ENCODE measurements around the gene LLGL2.
"Not testable (repeated sequence)": the region's sequence is repeated elsewhere in the genome, so short reads cannot be mapped to it uniquely, and the experiment has no call there.

LLGL2 gene, protein sequence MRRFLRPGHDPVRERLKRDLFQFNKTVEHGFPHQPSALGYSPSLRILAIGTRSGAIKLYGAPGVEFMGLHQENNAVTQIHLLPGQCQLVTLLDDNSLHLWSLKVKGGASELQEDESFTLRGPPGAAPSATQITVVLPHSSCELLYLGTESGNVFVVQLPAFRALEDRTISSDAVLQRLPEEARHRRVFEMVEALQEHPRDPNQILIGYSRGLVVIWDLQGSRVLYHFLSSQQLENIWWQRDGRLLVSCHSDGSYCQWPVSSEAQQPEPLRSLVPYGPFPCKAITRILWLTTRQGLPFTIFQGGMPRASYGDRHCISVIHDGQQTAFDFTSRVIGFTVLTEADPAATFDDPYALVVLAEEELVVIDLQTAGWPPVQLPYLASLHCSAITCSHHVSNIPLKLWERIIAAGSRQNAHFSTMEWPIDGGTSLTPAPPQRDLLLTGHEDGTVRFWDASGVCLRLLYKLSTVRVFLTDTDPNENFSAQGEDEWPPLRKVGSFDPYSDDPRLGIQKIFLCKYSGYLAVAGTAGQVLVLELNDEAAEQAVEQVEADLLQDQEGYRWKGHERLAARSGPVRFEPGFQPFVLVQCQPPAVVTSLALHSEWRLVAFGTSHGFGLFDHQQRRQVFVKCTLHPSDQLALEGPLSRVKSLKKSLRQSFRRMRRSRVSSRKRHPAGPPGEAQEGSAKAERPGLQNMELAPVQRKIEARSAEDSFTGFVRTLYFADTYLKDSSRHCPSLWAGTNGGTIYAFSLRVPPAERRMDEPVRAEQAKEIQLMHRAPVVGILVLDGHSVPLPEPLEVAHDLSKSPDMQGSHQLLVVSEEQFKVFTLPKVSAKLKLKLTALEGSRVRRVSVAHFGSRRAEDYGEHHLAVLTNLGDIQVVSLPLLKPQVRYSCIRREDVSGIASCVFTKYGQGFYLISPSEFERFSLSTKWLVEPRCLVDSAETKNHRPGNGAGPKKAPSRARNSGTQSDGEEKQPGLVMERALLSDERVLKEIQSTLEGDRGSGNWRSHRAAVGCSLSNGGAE
- 16.7 to 47.1 (median 35.0) reads per million in 3 experiments for total RNA-seq

GRCh38 chr17:75524970-75525805, at the start of gene LLGL2:
Gene LLGL2, plus strand, starts transcription at chr17:75525697. Its CDS starts 17,730 bp downstream, at chr17:75543427.
- peak; percentile 89 for DNase-seq

DNA sequence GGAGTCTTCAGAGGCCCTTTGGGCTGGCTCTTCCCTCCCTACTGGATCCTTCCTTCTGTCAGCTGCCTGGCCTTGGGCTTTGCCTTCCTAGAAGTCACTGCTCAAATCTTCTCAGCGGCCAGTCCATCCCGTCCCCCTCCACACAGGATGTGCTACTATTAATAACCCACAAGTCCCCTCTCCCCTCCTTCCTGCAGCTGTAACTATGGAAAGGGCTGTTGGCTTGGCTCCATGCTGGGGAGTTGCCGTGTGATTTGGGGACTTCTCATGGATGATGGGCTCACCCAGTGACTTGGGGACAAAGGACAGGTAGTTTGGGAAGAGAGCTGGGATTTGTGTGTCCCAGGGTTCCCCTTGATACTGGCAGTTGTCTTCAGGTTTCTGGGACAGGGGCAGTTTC, 49.6 kb upstream of the LLGL2 start:
- no peak for DNase-seq

DNA sequence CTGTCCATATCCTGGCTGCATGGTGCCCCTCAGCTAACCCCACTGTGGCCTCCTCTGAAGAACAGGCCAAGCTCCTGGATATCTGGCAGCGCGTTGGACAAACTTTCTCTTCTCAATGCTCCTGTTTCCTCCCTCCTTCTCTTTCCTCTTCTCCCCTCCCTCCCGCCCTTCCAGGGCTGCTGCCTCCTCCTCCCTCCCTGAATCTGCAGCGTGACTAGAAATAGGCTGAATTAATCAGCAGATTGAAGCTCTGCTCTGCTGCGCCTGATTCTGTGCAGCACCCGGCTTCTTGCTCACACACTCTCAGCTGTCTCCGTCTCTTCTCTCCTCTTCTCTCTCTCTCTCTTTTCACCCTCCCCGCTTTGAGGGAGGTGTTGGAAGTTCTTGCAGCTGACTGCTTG, 49.2 kb upstream of the LLGL2 start:
- DNase-seq, result no peak

DNA sequence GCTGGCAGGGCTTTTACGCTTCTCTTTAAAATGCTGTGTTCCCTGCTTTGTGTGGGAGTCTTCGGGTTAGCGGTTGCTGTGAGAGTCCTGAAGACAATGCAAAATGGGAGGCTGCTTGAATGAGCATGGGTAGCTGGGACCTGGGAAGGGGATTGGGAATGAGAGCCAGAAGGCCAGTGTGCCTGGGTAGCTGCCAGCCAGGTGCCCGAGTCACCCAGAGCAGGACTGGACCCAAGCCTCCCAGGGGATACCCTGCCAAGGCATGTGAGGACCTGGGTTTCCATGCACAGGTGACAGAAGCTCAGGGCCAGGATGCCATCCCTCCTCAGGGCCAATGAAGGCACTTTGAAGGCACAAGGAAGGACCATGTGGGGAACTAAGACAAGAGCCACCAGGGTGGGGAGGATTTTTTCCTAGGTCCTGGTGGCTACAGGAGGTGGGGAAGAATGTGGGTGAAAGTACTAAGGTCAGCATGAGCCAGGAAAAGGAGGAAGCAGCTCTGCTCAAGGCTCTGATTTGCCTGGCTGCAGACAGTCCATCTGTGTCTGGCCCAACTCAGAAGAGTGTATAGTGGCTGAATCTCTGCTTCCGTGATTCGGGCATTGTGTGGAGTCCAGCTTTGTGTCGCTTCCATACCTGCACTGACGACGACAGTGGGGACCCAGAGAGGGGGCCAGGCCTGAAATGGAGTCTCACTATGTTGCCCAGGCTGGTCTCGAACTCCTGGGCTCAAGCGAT, 48.6 kb upstream of the LLGL2 start:
- no peak for DNase-seq

DNA sequence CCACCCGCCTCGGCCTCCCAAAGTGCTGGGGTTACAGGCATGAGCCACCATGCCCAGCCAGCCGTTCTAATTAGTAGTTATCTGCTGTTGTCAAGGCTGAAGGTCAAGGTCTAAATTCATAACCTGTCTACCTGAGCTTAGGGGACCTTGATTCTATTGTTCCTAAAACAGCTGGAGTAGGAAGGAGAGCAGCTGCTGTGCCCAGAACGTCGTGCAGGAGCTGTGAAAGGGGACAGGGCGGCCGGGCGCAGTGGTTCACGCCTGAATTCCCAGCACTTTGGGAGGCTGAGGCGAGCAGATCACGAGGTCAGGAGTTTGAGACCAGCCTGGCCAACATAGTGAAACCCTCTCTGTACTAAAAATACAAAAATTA, 48.0 kb upstream of the LLGL2 start:
- DNase-seq, result not testable (repeated sequence)

- no peak for DNase-seq
Measured at GRCh38 chr17:75478508-75478907, 47.0 kb upstream of the LLGL2 start.

- DNase-seq, result no peak
Measured at GRCh38 chr17:75480281-75480680, 45.2 kb upstream of the LLGL2 start.

GRCh38 chr17:75481194-75482068, 44.1 kb upstream of the LLGL2 start:
- no peak for DNase-seq

DNA sequence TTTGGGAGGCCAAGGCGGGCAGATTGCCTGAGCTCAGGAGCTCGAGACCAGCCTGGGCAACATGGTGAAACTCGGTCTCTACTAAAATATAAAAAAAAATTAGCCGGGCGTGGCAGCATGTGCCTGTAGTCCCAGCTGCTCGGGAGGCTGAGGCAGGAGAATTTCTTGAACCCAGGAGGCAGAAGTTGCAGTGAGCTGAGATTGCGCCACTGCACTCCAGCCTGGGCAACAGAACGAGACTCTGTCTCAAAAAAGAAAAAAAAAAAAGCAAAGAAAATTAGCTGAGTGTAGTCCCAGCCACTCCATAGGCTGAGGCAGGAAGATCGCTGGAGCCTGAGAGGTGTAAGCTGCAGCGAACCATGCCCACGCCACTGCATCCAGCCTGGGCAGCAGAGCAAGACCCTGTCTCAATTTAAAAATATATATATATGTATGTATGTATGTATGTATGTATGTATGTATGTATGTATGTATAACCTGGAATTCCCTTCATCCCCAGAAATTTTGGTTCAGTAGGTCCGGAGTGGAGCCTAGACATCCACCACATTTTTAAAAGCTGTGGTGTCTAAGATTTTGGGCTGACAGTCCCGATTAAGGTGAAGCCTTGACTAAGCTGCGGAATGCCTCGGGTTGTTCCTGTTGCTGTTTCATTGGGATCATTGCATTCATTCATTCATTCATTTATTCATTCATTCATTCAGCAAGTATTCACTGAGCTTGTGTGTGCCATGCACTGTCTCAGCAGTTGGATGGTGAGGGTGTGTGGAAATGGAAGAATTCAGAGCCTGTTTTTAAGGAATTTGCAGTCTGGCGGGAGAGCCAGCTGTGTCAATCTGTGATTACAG, 43.2 kb upstream of the LLGL2 start:
- DNase-seq, result no peak

GRCh38 chr17:75485688-75486087, 39.8 kb upstream of the LLGL2 start:
- no peak for DNase-seq

- no peak for DNase-seq
Measured at GRCh38 chr17:75486151-75486550, 39.3 kb upstream of the LLGL2 start.

- no peak for DNase-seq
Measured at GRCh38 chr17:75486951-75487350, 38.5 kb upstream of the LLGL2 start.

DNA sequence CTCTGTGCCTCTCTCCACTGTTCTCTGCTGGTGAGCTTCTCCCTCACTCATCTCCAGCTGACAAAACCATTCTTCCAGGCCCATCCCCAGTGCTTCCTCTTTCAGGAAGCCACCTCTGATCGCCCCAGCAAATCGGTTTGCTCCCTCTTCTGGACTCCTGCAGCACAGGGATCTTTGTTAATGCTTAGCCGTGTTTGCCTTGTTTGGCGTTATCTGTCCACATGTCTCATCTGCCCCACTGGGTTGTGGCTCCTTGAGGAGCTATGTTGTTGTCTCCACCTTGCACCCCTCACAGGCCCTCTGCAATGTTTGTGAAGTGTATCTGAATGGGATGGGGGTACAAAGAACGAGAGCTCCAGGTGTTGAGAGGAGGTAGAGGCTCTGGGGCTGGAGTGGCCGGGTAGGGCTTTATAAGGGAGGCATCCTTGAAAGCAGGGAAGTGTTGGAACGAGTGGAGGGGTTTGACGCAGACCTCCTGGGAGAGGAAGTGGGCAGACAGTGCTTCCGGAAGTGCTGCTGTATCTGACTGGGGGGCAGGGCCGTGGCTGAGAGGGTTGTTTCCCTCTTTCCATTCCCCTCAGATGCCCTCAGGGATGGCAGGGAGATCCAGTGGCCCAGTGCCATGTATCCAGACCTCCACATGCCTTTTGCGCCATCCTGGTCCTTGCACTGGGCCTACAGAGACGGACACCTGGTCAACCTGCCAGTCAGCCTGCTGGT, 38.0 kb upstream of the LLGL2 start:
- DNase-seq, result peak; percentile 43

- no peak for DNase-seq
Measured at GRCh38 chr17:75488693-75489510, 36.6 kb upstream of the LLGL2 start.

DNA sequence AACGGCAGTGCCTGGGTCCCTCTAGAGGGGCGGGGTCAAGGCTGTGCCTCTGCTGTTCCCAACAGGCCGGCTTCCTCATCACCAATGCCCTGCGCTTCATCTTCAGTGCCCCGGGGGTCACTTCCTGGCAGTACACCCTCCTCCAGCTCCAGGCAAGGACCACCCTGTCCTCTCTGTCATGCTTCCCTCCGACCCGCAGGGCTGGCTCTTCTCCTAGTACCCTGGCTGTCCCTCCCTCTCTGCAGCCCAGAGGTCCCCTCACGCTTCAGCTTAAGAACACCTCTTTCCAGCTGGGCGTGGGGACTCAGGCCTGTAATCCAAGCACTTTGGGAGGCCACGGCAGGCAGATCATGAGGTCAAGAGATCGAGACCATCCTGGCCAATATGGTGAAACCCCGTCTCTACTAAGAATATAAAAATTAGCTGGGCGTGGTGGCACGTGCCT, 36.0 kb upstream of the LLGL2 start:
- DNase-seq, result no peak

GRCh38 chr17:75490173-75490743, 35.2 kb upstream of the LLGL2 start:
- DNase-seq, result no peak

DNA sequence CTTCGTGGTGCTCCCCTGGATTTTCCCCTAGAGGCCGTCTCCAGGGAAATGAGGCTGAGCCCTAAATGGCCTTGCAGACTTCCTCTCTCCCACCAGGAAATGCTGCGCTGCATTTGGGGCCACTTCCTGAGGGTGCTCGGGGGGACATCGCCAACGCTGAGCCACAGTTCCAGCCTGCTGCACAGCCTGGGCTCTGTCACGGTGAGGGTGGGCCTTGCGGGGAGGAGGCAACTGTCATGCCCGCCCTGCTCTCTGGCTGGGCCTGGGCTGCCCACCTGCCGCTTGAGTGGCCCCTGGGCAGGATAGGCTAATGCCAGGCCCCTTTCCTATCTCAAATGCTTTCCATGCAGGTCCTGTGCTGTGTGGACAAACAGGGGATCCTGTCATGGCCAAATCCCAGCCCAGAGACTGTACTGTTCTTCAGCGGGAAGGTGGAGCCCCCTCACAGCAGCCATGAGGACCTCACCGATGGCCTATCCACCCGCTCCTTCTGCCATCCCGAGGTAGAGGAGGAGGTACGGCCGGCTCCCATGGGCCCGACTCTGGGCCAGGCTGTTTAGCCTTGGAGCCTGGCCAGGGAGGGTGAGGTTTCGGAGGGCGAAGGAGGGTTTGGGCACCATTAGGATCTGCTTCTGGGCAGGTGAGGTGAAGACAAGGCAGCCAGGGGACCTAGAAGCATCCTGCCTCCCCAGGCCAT, 34.4 kb upstream of the LLGL2 start:
- no peak for DNase-seq

Measured in central memory CD4-positive, alpha-beta T cell (primary cell).